Ureter (tissue), 1 donor: Measurements from ENCODE around the gene L2HGDH. TPM values are rescaled to one million over a fixed set of nuclear protein-coding genes. Genes with fewer than 3 reads are reported as not detected.

Experiments used
- DNase-seq: peaks from one replicate; pipeline ENCODE4 v3.0.0-alpha.2; 2020; ENCODE audit warnings: low spot score
- total RNA-seq: library from RNA; stranded (reverse); gene quantifications from one replicate; pipeline ENCODE4 v1.2.4, GENCODE V29; 2023
- donor health status: DM: yes; HTN: yes; CAD: no.

Gene L2HGDH
- total RNA-seq, 1 donor from 2014 or later, result 7.8 TPM

DNA sequence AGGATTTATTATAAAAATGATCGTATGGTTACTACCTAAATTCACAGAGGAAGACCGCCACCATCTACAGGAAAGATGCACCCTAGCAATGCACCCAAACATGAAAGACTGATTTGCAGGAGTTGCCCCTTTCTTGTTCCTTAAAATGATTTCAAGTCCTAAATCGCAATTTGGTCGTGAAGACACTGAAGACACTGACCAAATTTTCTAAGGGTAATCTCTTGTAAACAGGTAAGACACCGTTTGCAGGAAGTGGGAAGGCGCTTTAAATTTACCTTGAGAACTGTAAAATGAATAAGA lies 81.7 kb downstream of the L2HGDH start:
- DNase-seq, result no peak

DNA sequence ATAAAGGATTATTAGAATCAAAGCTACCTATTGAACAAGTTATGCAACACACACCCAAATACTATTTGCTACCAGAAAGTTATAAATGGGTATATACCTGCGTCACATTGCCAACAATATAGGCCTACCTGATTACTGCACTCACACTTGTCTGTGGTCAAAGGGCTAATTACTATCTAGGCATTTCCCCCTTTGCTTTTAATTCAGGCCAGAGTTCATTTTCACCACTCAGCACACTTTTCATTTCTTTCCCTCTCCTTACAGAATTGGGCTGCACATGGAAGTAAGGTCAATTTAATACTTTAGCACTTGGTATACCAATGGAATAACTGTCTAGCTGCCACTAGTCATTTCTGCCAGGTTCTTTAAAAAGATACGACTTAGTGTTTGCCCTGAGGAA lies 82.3 kb downstream of the L2HGDH start:
- no peak for DNase-seq

DNA sequence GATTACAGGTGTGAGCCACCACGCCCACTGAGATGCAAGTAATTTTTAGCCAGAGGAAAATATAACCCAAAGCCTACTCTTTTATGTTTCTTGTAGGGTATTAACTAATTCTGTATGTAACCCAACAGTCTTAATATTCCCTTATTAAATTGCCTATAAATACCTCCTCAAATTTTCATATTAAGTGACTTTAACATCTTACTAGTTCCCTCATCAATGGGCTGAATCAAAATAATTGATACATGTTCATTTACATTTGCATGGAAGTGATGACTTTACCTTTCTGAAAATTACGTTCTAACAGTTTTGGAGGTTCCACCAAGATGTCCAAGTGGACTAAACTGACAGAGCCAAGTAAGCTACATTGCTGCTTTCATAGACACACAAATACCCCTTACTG lies 83.7 kb downstream of the L2HGDH start:
- DNase-seq, result no peak

DNA sequence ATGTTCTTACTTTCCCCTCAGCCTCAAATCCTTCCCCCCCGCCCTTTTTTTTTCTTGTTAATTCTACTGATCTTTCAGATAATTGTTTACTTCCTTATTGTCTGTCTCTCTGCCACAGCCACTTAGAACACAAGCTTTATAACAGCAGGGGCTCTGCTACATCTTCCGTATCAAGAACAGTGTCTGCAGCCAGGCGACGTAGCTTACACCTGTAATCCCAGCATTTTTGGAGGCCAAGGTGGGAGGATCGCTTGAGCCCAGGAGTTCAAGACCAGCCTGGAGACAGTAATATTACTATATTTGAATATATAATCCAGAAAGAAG lies 86.1 kb downstream of the L2HGDH start:
- DNase-seq, result no peak

DNA sequence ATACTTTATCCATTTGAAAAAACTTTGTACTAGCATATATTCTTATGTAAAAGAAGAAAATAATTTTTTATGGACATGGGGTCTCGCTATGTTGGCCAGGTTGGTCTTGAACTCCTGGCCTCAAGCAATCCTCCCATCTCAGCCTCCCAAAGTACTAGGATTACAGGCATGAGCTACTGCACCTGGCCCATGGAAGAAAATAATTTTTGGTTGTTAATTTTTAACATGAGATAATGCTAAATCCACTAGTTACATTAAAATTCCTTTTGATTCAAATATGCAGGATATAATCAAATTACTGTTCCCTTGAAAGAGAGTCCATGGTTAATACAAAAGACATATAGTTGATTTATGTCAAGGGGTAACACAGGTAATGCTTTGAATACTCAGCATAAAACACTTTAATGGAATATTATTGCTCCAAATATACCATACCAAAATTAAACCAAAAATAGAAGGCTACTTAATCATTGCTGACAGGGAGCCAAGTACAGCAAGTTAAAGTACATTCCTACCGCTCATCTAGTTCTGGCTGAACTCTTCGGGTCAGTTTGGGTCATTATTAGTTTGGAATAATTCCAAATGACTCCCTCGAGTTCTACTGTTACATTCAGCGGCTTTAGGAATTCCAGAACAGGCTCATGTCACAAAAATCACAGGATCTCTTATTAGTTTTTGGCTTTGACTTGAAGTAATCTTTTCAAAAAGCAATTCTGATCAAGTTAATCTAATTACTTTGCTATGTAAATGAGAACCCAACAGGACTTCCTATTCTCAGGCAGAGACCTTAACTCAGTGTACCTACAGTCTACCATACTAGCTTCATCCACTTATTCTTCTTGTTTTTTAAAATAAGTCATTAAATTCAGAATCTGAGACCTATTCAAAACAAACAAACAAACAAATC lies 86.7 kb downstream of the L2HGDH start:
- DNase-seq, result no peak

DNA sequence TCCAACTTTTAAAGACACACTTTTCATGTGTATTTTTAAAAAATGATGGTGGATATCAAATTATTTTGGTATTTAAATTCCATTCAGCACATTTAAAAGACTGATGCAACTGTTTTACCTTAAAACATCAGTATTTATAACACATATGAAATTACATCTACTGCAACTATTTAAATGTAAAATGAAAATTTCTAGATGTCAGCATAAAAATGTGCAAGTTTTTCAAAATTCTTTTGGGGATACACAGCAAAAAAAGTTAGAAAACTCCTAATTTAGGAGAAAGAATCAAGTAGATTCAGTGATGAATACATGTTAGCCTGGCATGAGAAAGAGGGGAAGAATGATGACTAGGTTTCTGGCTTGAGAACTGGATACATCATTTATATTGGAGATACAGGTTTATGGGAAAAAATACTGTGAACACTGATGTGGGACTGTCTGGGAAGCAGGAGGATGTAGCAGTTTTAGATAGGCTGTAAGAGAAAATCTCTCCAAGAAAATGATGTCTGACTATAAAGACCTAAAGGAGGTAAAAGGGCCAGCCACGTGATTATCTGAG lies 89.9 kb downstream of the L2HGDH start:
- DNase-seq, result no peak

DNA sequence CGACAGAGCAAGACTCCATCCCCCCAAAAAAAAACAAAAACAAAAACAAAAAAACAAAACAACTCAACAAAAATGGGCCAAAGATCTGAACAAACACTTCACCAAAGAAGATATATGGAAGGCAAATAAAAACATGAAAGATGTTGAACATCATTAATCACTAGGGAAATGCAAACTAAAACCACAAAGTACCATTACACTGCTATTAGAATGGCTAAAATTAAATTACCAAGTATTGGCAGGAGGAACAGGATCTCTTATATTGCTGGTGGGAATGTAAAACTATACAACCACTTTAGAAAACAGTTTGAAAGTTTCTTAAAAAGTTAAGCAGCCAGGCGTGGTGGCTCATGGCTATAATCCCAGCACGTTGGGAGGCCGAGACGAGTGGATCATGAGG lies 93.5 kb downstream of the L2HGDH start:
- DNase-seq, result no peak

DNA sequence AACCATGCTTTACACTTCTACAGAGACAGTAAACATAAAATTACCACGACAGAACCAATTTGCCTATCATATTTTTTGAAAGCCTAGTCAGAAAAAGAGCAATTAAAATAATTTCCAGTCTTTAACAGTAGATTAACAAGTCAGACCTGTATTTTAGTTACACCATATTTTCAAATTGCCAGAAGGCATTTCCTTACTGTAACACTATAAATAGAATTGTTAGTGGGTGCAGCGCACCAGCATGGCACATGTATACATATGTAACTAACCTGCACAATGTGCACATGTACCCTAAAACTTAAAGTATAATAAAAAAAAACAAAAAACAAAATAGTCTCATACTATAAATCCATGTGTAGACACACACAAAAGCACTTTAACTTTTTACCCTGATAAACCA lies 96.6 kb downstream of the L2HGDH start:
- DNase-seq, result no peak

DNA sequence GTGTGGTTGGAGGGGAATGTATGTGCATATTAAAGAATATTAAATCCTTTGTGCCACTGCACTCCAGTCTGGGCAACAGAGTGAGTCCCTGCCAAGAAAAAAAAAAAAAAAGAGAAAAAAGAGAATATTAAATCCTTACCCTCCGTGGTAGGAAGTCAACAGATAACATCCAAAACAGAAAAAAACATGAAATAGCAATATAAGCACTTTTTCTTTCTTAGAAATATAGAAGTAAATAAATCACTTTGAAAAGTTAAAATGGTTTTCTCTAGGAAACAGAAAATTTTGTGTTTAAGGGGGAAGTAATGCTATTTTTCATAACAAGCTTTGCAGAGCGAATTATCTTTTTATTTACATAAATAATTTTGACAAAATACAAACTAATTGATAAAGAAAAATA lies 98.2 kb downstream of the L2HGDH start:
- DNase-seq, result no peak

DNA sequence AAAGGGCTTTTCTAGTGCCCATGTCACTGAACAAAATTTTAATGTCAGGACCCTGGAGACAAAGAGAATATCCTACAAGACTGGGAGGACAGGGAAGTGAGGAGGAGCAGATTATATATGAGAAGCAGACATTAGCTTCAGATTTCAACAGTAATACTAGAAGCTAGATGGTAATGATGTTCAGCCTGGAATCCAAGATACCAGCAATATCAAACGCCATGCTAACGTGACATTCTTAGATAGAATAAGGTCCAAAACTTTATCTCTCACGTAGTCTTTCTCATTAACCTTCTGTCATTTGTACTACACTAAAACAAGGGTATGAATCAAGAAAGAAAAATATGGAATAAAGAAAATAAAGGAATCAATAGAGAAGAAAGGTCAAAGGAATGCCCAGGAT lies 99.3 kb downstream of the L2HGDH start:
- DNase-seq, result no peak

DNA sequence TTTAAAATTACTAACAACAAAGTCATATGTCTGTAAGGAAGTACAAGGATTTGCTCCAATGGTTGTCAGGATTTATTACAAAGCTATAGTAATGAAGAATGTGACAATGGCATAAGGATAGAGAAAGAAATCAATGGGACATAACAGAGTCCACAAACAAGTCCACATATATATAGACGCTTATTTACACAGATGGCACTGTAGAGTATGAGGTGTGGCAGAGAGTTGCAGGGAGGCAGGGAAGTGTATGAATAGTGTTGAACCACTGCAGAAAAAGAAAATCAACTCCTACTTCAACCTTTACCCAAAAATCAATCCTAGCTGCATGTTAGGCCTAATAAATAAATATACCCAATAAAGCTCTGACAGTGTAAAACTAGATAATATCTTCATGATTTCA lies 102.0 kb downstream of the L2HGDH start:
- DNase-seq, result no peak

DNA sequence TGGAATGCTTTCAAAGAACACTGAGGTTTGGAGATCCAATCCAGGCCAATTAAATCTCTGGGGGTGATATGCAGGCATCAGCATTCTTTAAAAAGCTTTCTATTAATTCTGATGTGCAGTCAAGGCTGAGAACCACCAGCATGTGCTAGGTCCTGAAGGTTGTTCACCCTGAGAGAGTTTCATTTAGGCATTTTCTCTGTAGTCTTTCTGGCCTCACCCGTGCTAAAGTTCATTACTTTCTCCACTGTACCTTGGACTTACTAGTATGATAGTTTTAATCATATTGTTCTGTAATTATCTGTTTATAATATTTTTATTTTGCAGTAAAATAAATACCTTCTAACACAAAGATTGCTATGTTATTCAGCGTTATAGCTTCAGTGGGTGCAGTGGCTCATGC lies 113.5 kb downstream of the L2HGDH start:
- DNase-seq, result no peak

DNA sequence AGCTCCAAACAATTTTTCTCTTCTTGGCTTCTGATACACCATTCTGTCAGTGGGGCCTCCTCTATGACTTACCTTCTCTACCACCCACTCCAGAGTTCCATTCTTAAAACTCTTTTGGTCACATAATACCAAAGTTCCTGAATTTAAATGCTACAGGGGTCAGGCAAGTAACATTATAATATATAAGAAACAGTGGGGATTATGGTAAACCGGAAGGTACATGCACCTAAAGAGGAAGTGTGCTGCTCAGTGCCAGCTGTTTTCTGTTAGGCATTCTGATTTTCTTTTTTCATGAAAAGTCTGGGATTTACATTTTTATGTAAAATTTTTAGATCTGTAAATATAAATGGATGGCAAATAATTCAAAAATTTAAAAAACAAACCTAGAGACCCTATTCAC lies 120.5 kb downstream of the L2HGDH start:
- no peak for DNase-seq

Other genes with a start within 250 kb of the L2HGDH start
- gene VCPKMT, start 195.7 kb downstream of the L2HGDH start, total RNA-seq, result 6.4 TPM
- 38.0 TPM for gene SOS2, start 80.7 kb downstream of the L2HGDH start, total RNA-seq
- 31.0 TPM for gene DMAC2L, start 95 bp upstream of the L2HGDH start, total RNA-seq
- 34.3 TPM for gene CDKL1, start 84.7 kb upstream of the L2HGDH start, total RNA-seq
- gene MAP4K5, start 220.3 kb upstream of the L2HGDH start, total RNA-seq, result 71.8 TPM
- gene ATL1, start 247.9 kb upstream of the L2HGDH start, total RNA-seq, result 8.8 TPM